ENCODE measurements around the gene GNA15.

The GNA15 gene

DNA sequence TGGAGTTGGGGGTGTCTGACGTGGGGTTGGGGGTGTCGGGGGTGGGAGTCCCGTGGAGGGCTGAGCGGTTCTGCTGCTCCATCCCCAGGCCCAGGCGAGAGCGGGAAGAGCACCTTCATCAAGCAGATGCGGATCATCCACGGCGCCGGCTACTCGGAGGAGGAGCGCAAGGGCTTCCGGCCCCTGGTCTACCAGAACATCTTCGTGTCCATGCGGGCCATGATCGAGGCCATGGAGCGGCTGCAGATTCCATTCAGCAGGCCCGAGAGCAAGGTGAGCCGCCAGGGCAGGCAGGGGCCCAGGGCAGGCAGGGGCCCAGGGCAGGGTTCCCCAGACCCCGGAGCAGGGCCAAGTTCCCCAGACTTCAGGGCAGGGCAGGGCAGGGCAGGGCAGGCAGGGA lies 12.7 kb downstream of the GNA15 start:
- Histone ChIP-seq H4K20me1 (ENCODE audit: insufficient read depth, low read length) (no peaks in the 10 kb centered on the region), H3K9me2 (replicated peaks; ENCODE audit: insufficient read depth, low read length) (no peaks in the 10 kb centered on the region; the same call in 1 of the 2 replicates), H3K4me1 (ENCODE audit: low read length) (no peaks in the 10 kb centered on the region), H2AFZ (ENCODE audit: low read length) (no peak overlapping the region), H3K27me3 (replicated peaks; ENCODE audit: insufficient read depth, low read length) (peaks cover 65% of the 10 kb centered on the region), H3K79me2 (ENCODE audit: low read length) (no peaks in the 10 kb centered on the region), H3K9ac (ENCODE audit: low read length) (no peak overlapping the region), H3K4me2 (ENCODE audit: low read depth, low read length) (no peak overlapping the region), H3F3A (ENCODE audit: insufficient read depth, low read length) (no peaks in the 10 kb centered on the region), H3K27ac (ENCODE audit: low read length) (no peak overlapping the region), H3K36me3 (replicated peaks; ENCODE audit: insufficient read depth, low read length) (no peaks in the 10 kb centered on the region), H3K4me3 (ENCODE audit: low read length) (no peak overlapping the region), H3K9me3 (replicated peaks; ENCODE audit: insufficient read depth, low read length) (no peaks in the 10 kb centered on the region)
- TF ChIP-seq, protein P1, sequence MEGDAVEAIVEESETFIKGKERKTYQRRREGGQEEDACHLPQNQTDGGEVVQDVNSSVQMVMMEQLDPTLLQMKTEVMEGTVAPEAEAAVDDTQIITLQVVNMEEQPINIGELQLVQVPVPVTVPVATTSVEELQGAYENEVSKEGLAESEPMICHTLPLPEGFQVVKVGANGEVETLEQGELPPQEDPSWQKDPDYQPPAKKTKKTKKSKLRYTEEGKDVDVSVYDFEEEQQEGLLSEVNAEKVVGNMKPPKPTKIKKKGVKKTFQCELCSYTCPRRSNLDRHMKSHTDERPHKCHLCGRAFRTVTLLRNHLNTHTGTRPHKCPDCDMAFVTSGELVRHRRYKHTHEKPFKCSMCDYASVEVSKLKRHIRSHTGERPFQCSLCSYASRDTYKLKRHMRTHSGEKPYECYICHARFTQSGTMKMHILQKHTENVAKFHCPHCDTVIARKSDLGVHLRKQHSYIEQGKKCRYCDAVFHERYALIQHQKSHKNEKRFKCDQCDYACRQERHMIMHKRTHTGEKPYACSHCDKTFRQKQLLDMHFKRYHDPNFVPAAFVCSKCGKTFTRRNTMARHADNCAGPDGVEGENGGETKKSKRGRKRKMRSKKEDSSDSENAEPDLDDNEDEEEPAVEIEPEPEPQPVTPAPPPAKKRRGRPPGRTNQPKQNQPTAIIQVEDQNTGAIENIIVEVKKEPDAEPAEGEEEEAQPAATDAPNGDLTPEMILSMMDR (IDR thresholded peaks at IDR 0.05; ENCODE audit: low read length): no peak
- no peak for TF ChIP-seq EZH2phosphoT487 (IDR thresholded peaks at IDR 0.05; ENCODE audit: low read length)
- TF ChIP-seq EZH2 (optimal IDR thresholded peaks at IDR 0.05; ENCODE audit: low read depth, low read length): no peak
- no peak for DNase-seq

DNA sequence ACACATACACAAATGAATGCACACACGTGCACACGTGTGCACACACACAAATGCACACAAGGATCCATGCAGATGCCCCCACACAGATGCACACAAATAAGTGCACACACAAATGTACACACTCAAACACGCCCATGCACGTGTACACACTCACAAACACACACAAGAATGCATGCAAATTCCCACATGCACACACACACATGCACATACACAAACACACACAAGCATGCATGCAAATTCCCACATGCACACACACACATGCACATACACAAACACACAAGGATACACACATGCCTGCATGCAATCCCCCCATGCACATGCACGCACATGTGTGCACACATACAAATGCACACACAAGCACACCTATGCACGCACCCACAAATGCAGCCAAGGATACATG lies 13.3 kb downstream of the GNA15 start:
- no peaks in the 10 kb centered on the region for H3K79me2 ChIP-seq (ENCODE audit: low read length)
- DNase-seq: no peak
- no peaks in the 10 kb centered on the region for H3K36me3 ChIP-seq (replicated peaks; ENCODE audit: insufficient read depth, low read length)

DNA sequence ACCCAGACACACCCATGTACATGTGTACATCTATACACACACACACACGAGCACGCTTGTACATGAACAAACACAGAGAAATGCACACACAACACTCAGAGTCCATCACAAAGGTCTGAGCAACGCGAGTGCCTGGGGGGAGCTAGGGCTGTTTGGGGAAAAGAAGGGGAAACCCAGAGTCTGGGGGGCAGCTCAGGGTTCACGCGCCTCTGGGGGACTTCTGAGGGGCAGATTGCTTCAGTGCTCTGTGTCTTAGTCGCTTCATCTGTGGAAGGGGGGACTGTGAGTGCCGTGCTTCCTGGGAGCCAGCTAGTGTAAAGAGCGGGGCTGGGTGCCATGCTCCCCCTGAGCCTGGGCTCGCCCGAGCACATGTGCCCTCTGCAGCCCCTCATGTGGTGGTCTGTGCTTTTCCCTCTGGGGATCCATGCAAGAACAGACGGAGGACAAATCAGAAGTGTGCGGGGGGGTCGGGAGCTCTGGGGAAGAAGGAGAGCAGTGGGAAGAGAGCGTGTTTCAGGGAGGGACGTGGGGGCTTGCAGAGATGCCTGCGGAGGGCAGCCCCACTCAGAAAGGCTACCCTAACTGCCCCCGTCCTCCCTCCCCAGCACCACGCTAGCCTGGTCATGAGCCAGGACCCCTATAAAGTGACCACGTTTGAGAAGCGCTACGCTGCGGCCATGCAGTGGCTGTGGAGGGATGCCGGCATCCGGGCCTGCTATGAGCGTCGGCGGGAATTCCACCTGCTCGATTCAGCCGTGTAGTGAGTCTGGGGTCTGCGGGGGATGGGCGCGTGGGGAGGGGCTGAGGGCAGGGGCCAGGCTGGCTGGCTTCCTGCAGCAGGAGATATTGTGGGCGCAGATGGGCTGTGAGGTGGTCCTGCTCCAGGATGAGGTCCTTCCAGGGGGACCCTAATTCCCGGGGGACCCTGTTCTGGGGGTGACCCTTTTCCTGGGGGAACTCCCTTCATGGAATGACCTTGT lies 14.0 kb downstream of the GNA15 start:
- no peaks in the 10 kb centered on the region for H3K79me2 ChIP-seq (ENCODE audit: low read length)
- no peak for TF ChIP-seq EZH2 (optimal IDR thresholded peaks at IDR 0.05; ENCODE audit: low read depth, low read length)
- no peak for TF ChIP-seq EZH2phosphoT487 (IDR thresholded peaks at IDR 0.05; ENCODE audit: low read length)
- TF ChIP-seq, protein P1 (IDR thresholded peaks at IDR 0.05; ENCODE audit: low read length): no peak
- no peak overlapping the region for H3K4me2 ChIP-seq (ENCODE audit: low read depth, low read length)
- H3K27ac ChIP-seq (ENCODE audit: low read length): no peak overlapping the region
- no peak overlapping the region for H3K9ac ChIP-seq (ENCODE audit: low read length)
- no peaks in the 10 kb centered on the region for H3F3A ChIP-seq (ENCODE audit: insufficient read depth, low read length)
- H3K27me3 ChIP-seq (replicated peaks; ENCODE audit: insufficient read depth, low read length): peaks cover 58% of the 10 kb centered on the region
- no peaks in the 10 kb centered on the region for H3K36me3 ChIP-seq (replicated peaks; ENCODE audit: insufficient read depth, low read length)
- no peak for DNase-seq
- H3K9me2 ChIP-seq (replicated peaks; ENCODE audit: insufficient read depth, low read length): no peaks in the 10 kb centered on the region; the same call in 1 of the 2 replicates
- no peaks in the 10 kb centered on the region for H3K9me3 ChIP-seq (replicated peaks; ENCODE audit: insufficient read depth, low read length)
- no peaks in the 10 kb centered on the region for H4K20me1 ChIP-seq (ENCODE audit: insufficient read depth, low read length)
- H3K4me1 ChIP-seq (ENCODE audit: low read length): no peaks in the 10 kb centered on the region
- no peak overlapping the region for H2AFZ ChIP-seq (ENCODE audit: low read length)
- H3K4me3 ChIP-seq (ENCODE audit: low read length): no peak overlapping the region

More for the DNA sequence above, 13.3 kb downstream of the GNA15 start:
- Histone ChIP-seq H2AFZ (ENCODE audit: low read length) (no peak overlapping the region), H3K9me3 (replicated peaks; ENCODE audit: insufficient read depth, low read length) (no peaks in the 10 kb centered on the region), H3K27me3 (replicated peaks; ENCODE audit: insufficient read depth, low read length) (peaks cover 60% of the 10 kb centered on the region), H3K4me2 (ENCODE audit: low read depth, low read length) (no peak overlapping the region), H3K4me3 (ENCODE audit: low read length) (no peak overlapping the region), H4K20me1 (ENCODE audit: insufficient read depth, low read length) (no peaks in the 10 kb centered on the region), H3K27ac (ENCODE audit: low read length) (no peak overlapping the region), H3K4me1 (ENCODE audit: low read length) (no peaks in the 10 kb centered on the region), H3K9me2 (replicated peaks; ENCODE audit: insufficient read depth, low read length) (no peaks in the 10 kb centered on the region; the same call in 1 of the 2 replicates), H3F3A (ENCODE audit: insufficient read depth, low read length) (no peaks in the 10 kb centered on the region), H3K9ac (ENCODE audit: low read length) (no peak overlapping the region)
- TF ChIP-seq EZH2phosphoT487 (IDR thresholded peaks at IDR 0.05; ENCODE audit: low read length) (no peak), EZH2 (optimal IDR thresholded peaks at IDR 0.05; ENCODE audit: low read depth, low read length) (no peak)
- TF ChIP-seq, protein P1 (IDR thresholded peaks at IDR 0.05; ENCODE audit: low read length): no peak
